Measurements from ENCODE around the gene PRDM7. TPM values are rescaled to one million over a fixed set of nuclear protein-coding genes. Genes with fewer than 3 reads are reported as not detected.

Gene PRDM7
- total RNA-seq, 1 experiment from 2014 or later, result not detected

GRCh38 chr16:90007015-90007414, 70.1 kb downstream of the PRDM7 start:
- H3K9ac ChIP-seq (ENCODE audit: low read length), result no peak overlapping the region
- no peaks in the 10 kb centered on the region for H4K20me1 ChIP-seq (ENCODE audit: low read length)
- no peak overlapping the region for H3K4me2 ChIP-seq (ENCODE audit: low read length)
- intact Hi-C loops (cut with micrococcal nuclease), result no loop called here
- ChIA-PET CTCF (no interaction called here), POLR2A (ENCODE audit: unreplicated experiment) (no interaction called here)
- H3K36me3 ChIP-seq (ENCODE audit: low read depth, low read length), result no peaks in the 10 kb centered on the region
- no peak for DNase-seq
- TF ChIP-seq EZH2phosphoT487 (IDR thresholded peaks at IDR 0.05; ENCODE audit: borderline replicate concordance, low read length) (no peak), EZH2 (IDR thresholded peaks at IDR 0.05; ENCODE audit: low read length, unreplicated experiment) (no peak)
- no peaks in the 10 kb centered on the region for H3K4me1 ChIP-seq (ENCODE audit: insufficient read depth, low read length)
- no peak overlapping the region for H3K27ac ChIP-seq (ENCODE audit: low read length)
- no peak; the same call in 1 of the 2 replicates for ATAC-seq
- BruUV-seq (replicated peaks), result no TSS peak
- H3K9me3 ChIP-seq (ENCODE audit: low read length), result no peaks in the 10 kb centered on the region
- no peaks in the 10 kb centered on the region for H3K9me2 ChIP-seq (replicated peaks; ENCODE audit: low read length)
- H3K27me3 ChIP-seq (ENCODE audit: low read length), result no peaks in the 10 kb centered on the region
- no peaks in the 10 kb centered on the region for H3F3A ChIP-seq (ENCODE audit: low read length, unreplicated experiment)
- no peak overlapping the region for H2AFZ ChIP-seq (ENCODE audit: low read length)
- H3K79me2 ChIP-seq (ENCODE audit: low read length), result no peaks in the 10 kb centered on the region
- no peak overlapping the region for H3K4me3 ChIP-seq (ENCODE audit: low read length)

Other genes starting within 250 kb of the PRDM7 start
- 12.3 and 13.2 TPM in 2 replicates for gene SPIRE2, start 248.9 kb downstream of the PRDM7 start, total RNA-seq (2014; rRNA removed)
- gene TCF25, start 203.7 kb downstream of the PRDM7 start, total RNA-seq (2014; rRNA removed), result 77.9 and 79.6 TPM in 2 replicates
- gene MC1R, start 158.5 kb downstream of the PRDM7 start, total RNA-seq (2014; rRNA removed), result 4.2 and 6.1 TPM in 2 replicates
- 159 and 199 TPM in 2 replicates for gene TUBB3, start 154.0 kb downstream of the PRDM7 start, total RNA-seq (2014; rRNA removed)
- 128 and 139 TPM in 2 replicates for gene DEF8, start 128.6 kb downstream of the PRDM7 start, total RNA-seq (2014; rRNA removed)
- 19.2 and 21.1 TPM in 2 replicates for gene DBNDD1, start 57.9 kb downstream of the PRDM7 start, total RNA-seq (2014; rRNA removed)